G401.6 (cell line): ENCODE results near the gene RMDN3.

Source experiments
- FAIRE-seq: peaks from 2 replicates; lab custom pipeline; 2012; peaks lifted over from hg19 to GRCh38; lab: Jason Lieb, UNC

Gene RMDN3

GRCh38 chr15:40693904-40694687, 61.0 kb downstream of the RMDN3 start:
- no peak for FAIRE-seq

- no peak for FAIRE-seq
Measured at GRCh38 chr15:40691737-40692136, 63.3 kb downstream of the RMDN3 start.

DNA sequence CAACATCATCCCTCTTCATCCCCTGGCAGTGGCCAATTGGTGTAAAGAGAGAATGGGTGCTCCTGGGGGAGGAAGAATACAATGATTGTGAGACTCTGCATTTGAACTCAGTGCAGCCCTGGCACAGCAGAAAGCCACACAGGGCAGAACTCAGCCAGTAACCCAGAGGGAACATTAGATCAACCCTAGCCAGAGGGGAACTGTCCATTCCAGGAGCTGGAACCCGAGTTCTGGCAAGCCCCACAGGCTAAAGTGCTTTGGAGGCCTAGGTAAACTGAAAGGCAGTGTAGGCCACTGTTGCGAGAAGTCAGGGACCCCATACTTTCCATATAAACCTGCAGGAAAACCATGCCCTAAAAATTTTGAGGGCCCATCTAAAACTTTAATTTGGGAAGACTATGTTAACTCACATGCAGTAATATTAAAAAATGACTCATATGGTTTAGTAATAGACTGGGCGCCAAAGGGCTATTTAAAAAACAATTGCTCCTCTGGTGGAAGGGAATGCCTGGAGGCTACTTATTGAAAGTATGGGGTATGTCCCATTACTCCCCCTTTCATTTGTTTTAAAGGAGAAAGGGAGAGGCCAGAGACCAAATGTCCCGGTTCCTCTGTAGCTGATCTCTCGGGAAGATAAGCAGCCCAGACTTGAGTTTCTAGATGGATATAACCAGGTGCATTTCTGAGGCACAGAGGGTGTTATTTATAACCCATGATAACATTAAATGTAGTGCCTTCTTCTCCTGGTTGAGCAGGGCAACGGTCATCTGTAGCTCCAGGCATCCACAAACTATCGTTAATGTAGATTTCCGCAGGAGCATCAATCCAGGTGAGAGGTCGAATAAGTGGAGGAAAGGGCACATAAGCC, 65.9 kb downstream of the RMDN3 start:
- no peak for FAIRE-seq
